WTC11 (cell line): ENCODE data around the gene MCRIP2. TPM values are rescaled to one million over a fixed set of nuclear protein-coding genes. Genes with fewer than 3 reads are reported as not detected.

Experiments used
- ATAC-seq: fragments of 200-7000 bp; cut with Tn5 transposase; 2 replicates; pipeline ENCODE4 v1.10.0; 2021; ENCODE audit warnings: mild to moderate bottlenecking, moderate library complexity
- CTCF ChIA-PET: fragments of 300-600 bp; sonication (Branson Sonifier 250); formaldehyde crosslinking; loops from one replicate; lab custom pipeline; 2021; ENCODE audit warnings: antibody characterized with exemption; lab: Charles Lee
- POLR2A ChIA-PET: fragments of 350-600 bp; sonication (Branson Sonifier 250); formaldehyde crosslinking; loops from one replicate; lab custom pipeline; 2021; ENCODE audit warnings: antibody characterized with exemption; lab: Charles Lee
- DNase-seq: peaks from one replicate; pipeline ENCODE4 v3.0.0; 2021; ENCODE audit warnings: low spot score
- H3K27ac Mint-ChIP-seq: 2 replicates; pipeline ENCODE4 v1.8.0; 2021; ENCODE audit warnings: mixed read lengths
- H3K27me3 Mint-ChIP-seq: 2 replicates; pipeline ENCODE4 v1.8.0; 2021; ENCODE audit warnings: low read depth, mild to moderate bottlenecking, moderate library complexity, mixed read lengths
- H3K36me3 Mint-ChIP-seq: 2 replicates; pipeline ENCODE4 v1.8.0; 2021; ENCODE audit warnings: mixed read lengths
- H3K4me1 Mint-ChIP-seq: 2 replicates; pipeline ENCODE4 v1.8.0; 2022; ENCODE audit warnings: mixed read lengths
- H3K4me3 Mint-ChIP-seq: 2 replicates; pipeline ENCODE4 v1.8.0; 2021; ENCODE audit warnings: mild to moderate bottlenecking, moderate library complexity, mixed read lengths
- H3K9me3 Mint-ChIP-seq: 2 replicates; pipeline ENCODE4 v1.8.0; 2021; ENCODE audit warnings: mixed read lengths
- CREB1 ChIP-seq: sonication (generic); formaldehyde crosslinking; IDR thresholded peaks from 2 replicates; pipeline ENCODE4 v1.8.0; 2023; ENCODE audit warnings: mild to moderate bottlenecking, missing genetic modification reagents
- CREM ChIP-seq: sonication (generic); formaldehyde crosslinking; IDR thresholded peaks from 2 replicates; pipeline ENCODE4 v1.8.1; 2022; ENCODE audit warnings: mild to moderate bottlenecking, missing genetic modification reagents, moderate library complexity
- EMX1 ChIP-seq: fragments of 250-450 bp; sonication (Bioruptor Pico); IDR thresholded peaks from 2 replicates; pipeline ENCODE4 v1.8.0; 2021; ENCODE audit warnings: mild to moderate bottlenecking
- FOXJ3 ChIP-seq: sonication (generic); formaldehyde crosslinking; IDR thresholded peaks from 2 replicates; pipeline ENCODE4 v1.9.0; 2021; ENCODE audit warnings: missing genetic modification reagents, mild to moderate bottlenecking, borderline replicate concordance
- GRHL2 ChIP-seq: fragments of 250-450 bp; sonication (Bioruptor Pico); IDR thresholded peaks from 2 replicates; pipeline ENCODE4 v1.8.0; 2022; ENCODE audit warnings: mild to moderate bottlenecking, moderate library complexity; ENCODE audit not compliant: insufficient replicate concordance, severe bottlenecking
- HMGA2 ChIP-seq: fragments of 250-450 bp; sonication (Bioruptor Pico); IDR thresholded peaks from 2 replicates; pipeline ENCODE4 v1.4.0; 2021; ENCODE audit warnings: mild to moderate bottlenecking, moderate library complexity
- NR2C2 ChIP-seq: sonication (generic); formaldehyde crosslinking; IDR thresholded peaks from 2 replicates; pipeline ENCODE4 v1.8.0; 2022; ENCODE audit warnings: mild to moderate bottlenecking, missing genetic modification reagents
- NR3C1 ChIP-seq: sonication (generic); formaldehyde crosslinking; conservative IDR thresholded peaks from 2 replicates; pipeline ENCODE4 v1.8.1; 2023; ENCODE audit warnings: low read depth, mild to moderate bottlenecking, missing genetic modification reagents
- PRRX2 ChIP-seq: fragments of 250-450 bp; sonication (Bioruptor Pico); IDR thresholded peaks from 2 replicates; pipeline ENCODE4 v1.8.0; 2021; ENCODE audit warnings: mild to moderate bottlenecking
- TP53 ChIP-seq: sonication (generic); formaldehyde crosslinking; IDR thresholded peaks from 2 replicates; pipeline ENCODE4 v1.8.1; 2023; ENCODE audit warnings: mild to moderate bottlenecking, missing genetic modification reagents
- ZNF317 ChIP-seq: sonication (generic); formaldehyde crosslinking; IDR thresholded peaks from 2 replicates; pipeline ENCODE4 v1.8.1; 2023; ENCODE audit warnings: low read depth, mild to moderate bottlenecking, moderate library complexity, missing genetic modification reagents, borderline replicate concordance
- total RNA-seq: library from RNA; stranded (reverse); gene quantifications from 3 replicates; pipeline ENCODE4 v1.2.3, GENCODE V29; 2021
- TF ChIP-seq, protein P1 (sequence below): sonication (generic); formaldehyde crosslinking; IDR thresholded peaks from 2 replicates; pipeline ENCODE4 v1.8.1; 2023; ENCODE audit warnings: mild to moderate bottlenecking, missing genetic modification reagents, borderline replicate concordance
- TF ChIP-seq, protein P2 (sequence below): sonication (generic); formaldehyde crosslinking; IDR thresholded peaks from 2 replicates; pipeline ENCODE4 v1.8.0; 2022; ENCODE audit warnings: mild to moderate bottlenecking, missing genetic modification reagents
- TF ChIP-seq, protein P3 (sequence below): sonication (generic); formaldehyde crosslinking; IDR thresholded peaks from 2 replicates; pipeline ENCODE4 v1.8.1; 2022; ENCODE audit warnings: mild to moderate bottlenecking, moderate library complexity, missing genetic modification reagents
- TF ChIP-seq, protein P4 (sequence below): fragments of 250-450 bp; sonication (Bioruptor Pico); IDR thresholded peaks from 2 replicates; pipeline ENCODE4 v1.9.0; 2021; ENCODE audit warnings: mild to moderate bottlenecking
- TF ChIP-seq, protein P5 (sequence below): sonication (generic); formaldehyde crosslinking; IDR thresholded peaks from 2 replicates; pipeline ENCODE4 v1.8.1; 2023; ENCODE audit warnings: mild to moderate bottlenecking, moderate library complexity, missing genetic modification reagents
- TF ChIP-seq, protein P6 (sequence below): sonication (generic); formaldehyde crosslinking; conservative IDR thresholded peaks from 2 replicates; pipeline ENCODE4 v1.8.1; 2023; ENCODE audit warnings: mild to moderate bottlenecking, low read depth, missing genetic modification reagents, moderate library complexity
- TF ChIP-seq, protein P7 (sequence below): sonication (generic); formaldehyde crosslinking; IDR thresholded peaks from 2 replicates; pipeline ENCODE4 v1.8.0; 2022; ENCODE audit warnings: mild to moderate bottlenecking, missing genetic modification reagents
- TF ChIP-seq, protein P8 (sequence below): fragments of 250-450 bp; sonication (Bioruptor Pico); IDR thresholded peaks from 2 replicates; pipeline ENCODE4 v1.9.0; 2021; ENCODE audit warnings: mild to moderate bottlenecking
- TF ChIP-seq, protein P9 (sequence below): sonication (generic); formaldehyde crosslinking; IDR thresholded peaks from 2 replicates; pipeline ENCODE4 v1.8.1; 2023; ENCODE audit warnings: mild to moderate bottlenecking, missing genetic modification reagents, moderate library complexity

Gene MCRIP2
- total RNA-seq, 1 experiment from 2014 or later: 63.3 TPM

DNA sequence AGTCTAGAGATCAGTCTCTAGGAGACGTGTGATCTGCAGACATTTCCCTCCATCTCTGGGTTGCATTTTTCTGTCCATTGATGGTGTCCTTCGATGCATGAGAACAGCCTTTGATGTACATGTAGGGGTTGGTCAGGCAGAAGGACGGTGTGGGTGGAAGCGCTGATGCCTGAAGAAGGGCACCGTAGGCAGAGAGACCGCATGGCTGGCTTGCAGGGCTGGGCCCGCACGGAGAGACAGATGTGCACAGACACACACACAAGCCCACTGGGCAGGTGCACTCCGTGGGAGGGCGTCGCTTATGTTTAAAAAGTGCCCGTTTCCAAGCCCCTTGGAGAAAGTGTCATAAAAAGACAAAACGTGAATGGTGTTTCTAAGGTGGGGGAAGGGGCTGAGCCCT lies 26.5 kb upstream of the MCRIP2 start (continued):
- TF ChIP-seq, protein P1, sequence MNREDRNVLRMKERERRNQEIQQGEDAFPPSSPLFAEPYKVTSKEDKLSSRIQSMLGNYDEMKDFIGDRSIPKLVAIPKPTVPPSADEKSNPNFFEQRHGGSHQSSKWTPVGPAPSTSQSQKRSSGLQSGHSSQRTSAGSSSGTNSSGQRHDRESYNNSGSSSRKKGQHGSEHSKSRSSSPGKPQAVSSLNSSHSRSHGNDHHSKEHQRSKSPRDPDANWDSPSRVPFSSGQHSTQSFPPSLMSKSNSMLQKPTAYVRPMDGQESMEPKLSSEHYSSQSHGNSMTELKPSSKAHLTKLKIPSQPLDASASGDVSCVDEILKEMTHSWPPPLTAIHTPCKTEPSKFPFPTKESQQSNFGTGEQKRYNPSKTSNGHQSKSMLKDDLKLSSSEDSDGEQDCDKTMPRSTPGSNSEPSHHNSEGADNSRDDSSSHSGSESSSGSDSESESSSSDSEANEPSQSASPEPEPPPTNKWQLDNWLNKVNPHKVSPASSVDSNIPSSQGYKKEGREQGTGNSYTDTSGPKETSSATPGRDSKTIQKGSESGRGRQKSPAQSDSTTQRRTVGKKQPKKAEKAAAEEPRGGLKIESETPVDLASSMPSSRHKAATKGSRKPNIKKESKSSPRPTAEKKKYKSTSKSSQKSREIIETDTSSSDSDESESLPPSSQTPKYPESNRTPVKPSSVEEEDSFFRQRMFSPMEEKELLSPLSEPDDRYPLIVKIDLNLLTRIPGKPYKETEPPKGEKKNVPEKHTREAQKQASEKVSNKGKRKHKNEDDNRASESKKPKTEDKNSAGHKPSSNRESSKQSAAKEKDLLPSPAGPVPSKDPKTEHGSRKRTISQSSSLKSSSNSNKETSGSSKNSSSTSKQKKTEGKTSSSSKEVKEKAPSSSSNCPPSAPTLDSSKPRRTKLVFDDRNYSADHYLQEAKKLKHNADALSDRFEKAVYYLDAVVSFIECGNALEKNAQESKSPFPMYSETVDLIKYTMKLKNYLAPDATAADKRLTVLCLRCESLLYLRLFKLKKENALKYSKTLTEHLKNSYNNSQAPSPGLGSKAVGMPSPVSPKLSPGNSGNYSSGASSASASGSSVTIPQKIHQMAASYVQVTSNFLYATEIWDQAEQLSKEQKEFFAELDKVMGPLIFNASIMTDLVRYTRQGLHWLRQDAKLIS (CRISPR knock-in tag): no peak
- TF ChIP-seq CREB1: no peak
- TF ChIP-seq, protein P2, sequence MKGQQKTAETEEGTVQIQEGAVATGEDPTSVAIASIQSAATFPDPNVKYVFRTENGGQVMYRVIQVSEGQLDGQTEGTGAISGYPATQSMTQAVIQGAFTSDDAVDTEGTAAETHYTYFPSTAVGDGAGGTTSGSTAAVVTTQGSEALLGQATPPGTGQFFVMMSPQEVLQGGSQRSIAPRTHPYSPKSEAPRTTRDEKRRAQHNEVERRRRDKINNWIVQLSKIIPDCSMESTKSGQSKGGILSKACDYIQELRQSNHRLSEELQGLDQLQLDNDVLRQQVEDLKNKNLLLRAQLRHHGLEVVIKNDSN (CRISPR knock-in tag): no peak
- TF ChIP-seq EMX1: no peak
- TF ChIP-seq NR2C2 (CRISPR knock-in tag): no peak
- no peak for TF ChIP-seq CREM (CRISPR knock-in tag)
- no peak for TF ChIP-seq GRHL2 (CRISPR knock-in tag)
- TF ChIP-seq ZNF317 (CRISPR knock-in tag): no peak
- TF ChIP-seq, all 79 proteins: peak for 0

DNA sequence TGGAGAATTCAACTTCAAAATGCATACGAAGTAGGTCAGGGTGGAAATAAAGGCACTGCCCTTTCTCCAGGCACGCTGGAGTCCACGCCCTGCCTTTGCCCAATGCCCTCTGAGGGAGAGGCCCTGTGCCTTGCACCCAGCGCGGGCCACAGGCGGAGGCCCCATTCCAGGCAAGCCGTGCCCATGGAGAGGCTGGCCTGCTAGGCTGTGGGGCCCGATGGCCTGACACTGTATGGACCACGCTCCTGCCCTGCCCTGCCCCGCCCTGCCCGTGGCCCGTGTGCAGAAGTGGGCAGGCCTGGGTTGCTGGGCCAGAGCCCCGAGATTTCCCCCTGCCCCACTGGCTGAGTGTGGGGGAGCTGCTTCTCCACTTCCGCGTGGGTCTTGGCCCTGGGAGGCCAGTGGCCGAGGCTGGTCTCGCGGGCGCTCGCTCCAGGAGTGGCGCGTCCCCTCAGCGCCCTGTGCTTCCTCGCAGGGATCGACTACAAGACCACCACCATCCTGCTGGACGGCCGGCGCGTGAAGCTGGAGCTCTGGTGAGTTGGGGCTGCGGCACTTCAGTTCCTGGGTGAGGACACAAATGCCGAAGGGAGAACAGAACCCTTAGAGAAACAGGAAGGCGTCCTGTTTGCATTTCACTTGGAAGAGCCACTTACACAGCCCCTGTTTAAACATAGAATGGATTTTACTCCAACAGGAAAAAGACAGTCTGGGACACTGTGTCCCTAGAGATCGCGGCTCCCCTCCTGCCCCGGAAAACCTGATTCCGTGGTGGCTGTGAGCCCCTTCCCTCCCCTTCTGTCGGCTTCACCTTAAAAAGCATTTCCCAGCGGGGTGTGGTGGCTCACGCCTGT lies 24.7 kb upstream of the MCRIP2 start:
- H3K4me1 Mint-ChIP-seq: peaks cover 5% of the 10 kb centered on the region
- H3K27me3 Mint-ChIP-seq: no peaks in the 10 kb centered on the region
- CTCF ChIA-PET: interaction anchor here (0.6 kb wide), 1 partner anchor 230 kb away, joined by 5 read pairs; no protein-coding TSS in a partner anchor
- TF ChIP-seq, protein P3, sequence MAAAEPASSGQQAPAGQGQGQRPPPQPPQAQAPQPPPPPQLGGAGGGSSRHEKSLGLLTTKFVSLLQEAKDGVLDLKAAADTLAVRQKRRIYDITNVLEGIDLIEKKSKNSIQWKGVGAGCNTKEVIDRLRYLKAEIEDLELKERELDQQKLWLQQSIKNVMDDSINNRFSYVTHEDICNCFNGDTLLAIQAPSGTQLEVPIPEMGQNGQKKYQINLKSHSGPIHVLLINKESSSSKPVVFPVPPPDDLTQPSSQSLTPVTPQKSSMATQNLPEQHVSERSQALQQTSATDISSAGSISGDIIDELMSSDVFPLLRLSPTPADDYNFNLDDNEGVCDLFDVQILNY (CRISPR knock-in tag): no peak
- TF ChIP-seq, protein P4, sequence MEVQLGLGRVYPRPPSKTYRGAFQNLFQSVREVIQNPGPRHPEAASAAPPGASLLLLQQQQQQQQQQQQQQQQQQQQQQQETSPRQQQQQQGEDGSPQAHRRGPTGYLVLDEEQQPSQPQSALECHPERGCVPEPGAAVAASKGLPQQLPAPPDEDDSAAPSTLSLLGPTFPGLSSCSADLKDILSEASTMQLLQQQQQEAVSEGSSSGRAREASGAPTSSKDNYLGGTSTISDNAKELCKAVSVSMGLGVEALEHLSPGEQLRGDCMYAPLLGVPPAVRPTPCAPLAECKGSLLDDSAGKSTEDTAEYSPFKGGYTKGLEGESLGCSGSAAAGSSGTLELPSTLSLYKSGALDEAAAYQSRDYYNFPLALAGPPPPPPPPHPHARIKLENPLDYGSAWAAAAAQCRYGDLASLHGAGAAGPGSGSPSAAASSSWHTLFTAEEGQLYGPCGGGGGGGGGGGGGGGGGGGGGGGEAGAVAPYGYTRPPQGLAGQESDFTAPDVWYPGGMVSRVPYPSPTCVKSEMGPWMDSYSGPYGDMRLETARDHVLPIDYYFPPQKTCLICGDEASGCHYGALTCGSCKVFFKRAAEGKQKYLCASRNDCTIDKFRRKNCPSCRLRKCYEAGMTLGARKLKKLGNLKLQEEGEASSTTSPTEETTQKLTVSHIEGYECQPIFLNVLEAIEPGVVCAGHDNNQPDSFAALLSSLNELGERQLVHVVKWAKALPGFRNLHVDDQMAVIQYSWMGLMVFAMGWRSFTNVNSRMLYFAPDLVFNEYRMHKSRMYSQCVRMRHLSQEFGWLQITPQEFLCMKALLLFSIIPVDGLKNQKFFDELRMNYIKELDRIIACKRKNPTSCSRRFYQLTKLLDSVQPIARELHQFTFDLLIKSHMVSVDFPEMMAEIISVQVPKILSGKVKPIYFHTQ (CRISPR knock-in tag): no peak
- TF ChIP-seq, protein P5, sequence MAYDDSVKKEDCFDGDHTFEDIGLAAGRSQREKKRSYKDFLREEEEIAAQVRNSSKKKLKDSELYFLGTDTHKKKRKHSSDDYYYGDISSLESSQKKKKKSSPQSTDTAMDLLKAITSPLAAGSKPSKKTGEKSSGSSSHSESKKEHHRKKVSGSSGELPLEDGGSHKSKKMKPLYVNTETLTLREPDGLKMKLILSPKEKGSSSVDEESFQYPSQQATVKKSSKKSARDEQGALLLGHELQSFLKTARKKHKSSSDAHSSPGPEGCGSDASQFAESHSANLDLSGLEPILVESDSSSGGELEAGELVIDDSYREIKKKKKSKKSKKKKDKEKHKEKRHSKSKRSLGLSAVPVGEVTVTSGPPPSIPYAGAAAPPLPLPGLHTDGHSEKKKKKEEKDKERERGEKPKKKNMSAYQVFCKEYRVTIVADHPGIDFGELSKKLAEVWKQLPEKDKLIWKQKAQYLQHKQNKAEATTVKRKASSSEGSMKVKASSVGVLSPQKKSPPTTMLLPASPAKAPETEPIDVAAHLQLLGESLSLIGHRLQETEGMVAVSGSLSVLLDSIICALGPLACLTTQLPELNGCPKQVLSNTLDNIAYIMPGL (CRISPR knock-in tag): no peak
- TF ChIP-seq NR3C1 (CRISPR knock-in tag): no peak
- TF ChIP-seq TP53 (CRISPR knock-in tag): no peak
- TF ChIP-seq FOXJ3: no peak
- TF ChIP-seq, protein P6, sequence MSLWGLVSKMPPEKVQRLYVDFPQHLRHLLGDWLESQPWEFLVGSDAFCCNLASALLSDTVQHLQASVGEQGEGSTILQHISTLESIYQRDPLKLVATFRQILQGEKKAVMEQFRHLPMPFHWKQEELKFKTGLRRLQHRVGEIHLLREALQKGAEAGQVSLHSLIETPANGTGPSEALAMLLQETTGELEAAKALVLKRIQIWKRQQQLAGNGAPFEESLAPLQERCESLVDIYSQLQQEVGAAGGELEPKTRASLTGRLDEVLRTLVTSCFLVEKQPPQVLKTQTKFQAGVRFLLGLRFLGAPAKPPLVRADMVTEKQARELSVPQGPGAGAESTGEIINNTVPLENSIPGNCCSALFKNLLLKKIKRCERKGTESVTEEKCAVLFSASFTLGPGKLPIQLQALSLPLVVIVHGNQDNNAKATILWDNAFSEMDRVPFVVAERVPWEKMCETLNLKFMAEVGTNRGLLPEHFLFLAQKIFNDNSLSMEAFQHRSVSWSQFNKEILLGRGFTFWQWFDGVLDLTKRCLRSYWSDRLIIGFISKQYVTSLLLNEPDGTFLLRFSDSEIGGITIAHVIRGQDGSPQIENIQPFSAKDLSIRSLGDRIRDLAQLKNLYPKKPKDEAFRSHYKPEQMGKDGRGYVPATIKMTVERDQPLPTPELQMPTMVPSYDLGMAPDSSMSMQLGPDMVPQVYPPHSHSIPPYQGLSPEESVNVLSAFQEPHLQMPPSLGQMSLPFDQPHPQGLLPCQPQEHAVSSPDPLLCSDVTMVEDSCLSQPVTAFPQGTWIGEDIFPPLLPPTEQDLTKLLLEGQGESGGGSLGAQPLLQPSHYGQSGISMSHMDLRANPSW: no peak
- no peak for TF ChIP-seq HMGA2
- no peak for TF ChIP-seq NR2C2 (CRISPR knock-in tag)
- TF ChIP-seq CREM (CRISPR knock-in tag): no peak
- TF ChIP-seq, protein P7, sequence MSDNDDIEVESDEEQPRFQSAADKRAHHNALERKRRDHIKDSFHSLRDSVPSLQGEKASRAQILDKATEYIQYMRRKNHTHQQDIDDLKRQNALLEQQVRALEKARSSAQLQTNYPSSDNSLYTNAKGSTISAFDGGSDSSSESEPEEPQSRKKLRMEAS: no peak
- TF ChIP-seq, protein P8, sequence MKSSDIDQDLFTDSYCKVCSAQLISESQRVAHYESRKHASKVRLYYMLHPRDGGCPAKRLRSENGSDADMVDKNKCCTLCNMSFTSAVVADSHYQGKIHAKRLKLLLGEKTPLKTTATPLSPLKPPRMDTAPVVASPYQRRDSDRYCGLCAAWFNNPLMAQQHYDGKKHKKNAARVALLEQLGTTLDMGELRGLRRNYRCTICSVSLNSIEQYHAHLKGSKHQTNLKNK (CRISPR knock-in tag): no peak
- TF ChIP-seq, protein P9, sequence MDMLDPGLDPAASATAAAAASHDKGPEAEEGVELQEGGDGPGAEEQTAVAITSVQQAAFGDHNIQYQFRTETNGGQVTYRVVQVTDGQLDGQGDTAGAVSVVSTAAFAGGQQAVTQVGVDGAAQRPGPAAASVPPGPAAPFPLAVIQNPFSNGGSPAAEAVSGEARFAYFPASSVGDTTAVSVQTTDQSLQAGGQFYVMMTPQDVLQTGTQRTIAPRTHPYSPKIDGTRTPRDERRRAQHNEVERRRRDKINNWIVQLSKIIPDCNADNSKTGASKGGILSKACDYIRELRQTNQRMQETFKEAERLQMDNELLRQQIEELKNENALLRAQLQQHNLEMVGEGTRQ (CRISPR knock-in tag): no peak
- TF ChIP-seq PRRX2 (CRISPR knock-in tag): no peak

More for the DNA sequence above, 24.7 kb upstream of the MCRIP2 start:
- Mint-ChIP-seq H3K4me3 (no peak overlapping the region), H3K27ac (no peak overlapping the region), H3K36me3 (peaks cover 13% of the 10 kb centered on the region), H3K9me3 (no peaks in the 10 kb centered on the region)
- POLR2A ChIA-PET: no interaction called here
- DNase-seq (no peak), ATAC-seq (no peak)
